Thymus (tissue), 14 donors: ENCODE results near the gene UQCRC2. TPM values are rescaled to one million over a fixed set of nuclear protein-coding genes. Genes with fewer than 3 reads are reported as not detected.
"Not testable (repeated sequence)": the region's sequence is repeated elsewhere in the genome, so short reads cannot be mapped to it uniquely, and the experiment has no call there.

Source experiments
- DNase-seq, 9 donors: peaks; one replicate each; pipeline ENCODE4 v3.0.0-alpha.2; 2013; ENCODE audit warnings: low spot score in 9 of 9, low read depth in 6 of 9, missing footprints in 1 of 9
- H3K27ac ChIP-seq, 2 donors: one replicate each; pipeline ENCODE4 v1.5.1; 2013; ENCODE audit warnings: control low read depth in 1 of 2, low read depth in 1 of 2, low read length in 1 of 2, mild to moderate bottlenecking in 1 of 2, moderate library complexity in 1 of 2
- H3K27me3 ChIP-seq, 2 donors: one replicate each; pipeline ENCODE4 v1.5.1; 2013; ENCODE audit warnings: low read length in 1 of 2; ENCODE audit not compliant: control insufficient read depth in 2 of 2, insufficient read depth in 1 of 2
- H3K36me3 ChIP-seq, 2 donors: one replicate each; pipeline ENCODE4 v1.5.1; 2013; ENCODE audit warnings: low read length in 1 of 2, mild to moderate bottlenecking in 1 of 2, moderate library complexity in 1 of 2; ENCODE audit not compliant: control insufficient read depth in 2 of 2, insufficient read depth in 2 of 2
- H3K4me1 ChIP-seq, 2 donors: one replicate each; pipeline ENCODE4 v1.5.1; 2013; ENCODE audit warnings: low read length in 2 of 2; ENCODE audit not compliant: control insufficient read depth in 2 of 2, insufficient read depth in 2 of 2
- H3K4me3 ChIP-seq, 2 donors: one replicate each; pipeline ENCODE4 v1.5.1; 2013; ENCODE audit warnings: low read length in 2 of 2, control low read depth in 1 of 2, mild to moderate bottlenecking in 1 of 2
- H3K9me3 ChIP-seq, 2 donors: one replicate each; pipeline ENCODE4 v1.5.1; 2013; ENCODE audit warnings: low read length in 1 of 2, mild to moderate bottlenecking in 1 of 2; ENCODE audit not compliant: control insufficient read depth in 2 of 2, insufficient read depth in 1 of 2
- WGBS: extraction: QIAGEN DNeasy Blood & Tissue Kit; methylation state at CpG from one replicate; pipeline ENCODE4 v1.1.7; 2013; 5-methylcytosine and 5-hydroxymethylcytosine counted together
- long read RNA-seq, 10 donors: transcript quantifications; one replicate each; lab custom pipeline, GENCODE V29; 2026
- polyA plus RNA-seq: library from polyadenylated mRNA; stranded (reverse); fragments of 200-250 nt; gene quantifications from one replicate; pipeline ENCODE4 v1.2.3, GENCODE V29; 2013
- total RNA-seq: library from RNA; stranded (reverse); fragments of 120-200 nt; gene quantifications from one replicate; pipeline ENCODE4 v1.2.4, GENCODE V29; 2013
- donor health status: healthy.

UQCRC2 gene
- total RNA-seq (227 TPM), polyA plus RNA-seq (146 TPM)
- long read RNA-seq, donor 1, transcript UQCRC2-201 (14 exons, 2,615 nt): major isoform, 13 of 17 reads
- long read RNA-seq, donor 1, partial matches to known transcripts: 0 of 17 reads
- long read RNA-seq, donor 1, other reads (novel, unspliced or antisense): 0 of 17 reads
- long read RNA-seq, donor 2: 0 reads
- long read RNA-seq, donor 3, transcript UQCRC2-201 (14 exons, 2,615 nt): major isoform, 101 of 167 reads
- long read RNA-seq, donor 3, transcript UQCRC2-203 (2 exons, 699 nt): minor isoform, 25 of 167 reads
- long read RNA-seq, donor 3, partial matches to known transcripts: 39 of 167 reads
- long read RNA-seq, donor 3, other reads (novel, unspliced or antisense): 0 of 167 reads
- long read RNA-seq, donor 4, transcript UQCRC2-201 (14 exons, 2,615 nt): major isoform, 34 of 60 reads
- long read RNA-seq, donor 4, transcript UQCRC2-203 (2 exons, 699 nt): minor isoform, 11 of 60 reads
- long read RNA-seq, donor 4, partial matches to known transcripts: 15 of 60 reads
- long read RNA-seq, donor 4, other reads (novel, unspliced or antisense): 0 of 60 reads
- long read RNA-seq, donor 5, transcript UQCRC2-203 (2 exons, 699 nt): minor isoform, 32 of 191 reads
- long read RNA-seq, donor 5, transcript UQCRC2-201 (14 exons, 2,615 nt): major isoform, 106 of 191 reads
- long read RNA-seq, donor 5, transcript UQCRC2-213 (5 exons, 535 nt): minor isoform, 5 of 191 reads
- long read RNA-seq, donor 5, partial matches to known transcripts: 42 of 191 reads
- long read RNA-seq, donor 5, other reads (novel, unspliced or antisense): 6 of 191 reads
- long read RNA-seq, donor 6, transcript UQCRC2-203 (2 exons, 699 nt): minor isoform, 9 of 63 reads
- long read RNA-seq, donor 6, transcript UQCRC2-201 (14 exons, 2,615 nt): major isoform, 54 of 63 reads
- long read RNA-seq, donor 6, partial matches to known transcripts: 0 of 63 reads
- long read RNA-seq, donor 6, other reads (novel, unspliced or antisense): 0 of 63 reads
- long read RNA-seq, donor 7, transcript UQCRC2-201 (14 exons, 2,615 nt): major isoform, 95 of 141 reads
- long read RNA-seq, donor 7, transcript UQCRC2-203 (2 exons, 699 nt): minor isoform, 17 of 141 reads
- long read RNA-seq, donor 7, partial matches to known transcripts: 28 of 141 reads
- long read RNA-seq, donor 7, other reads (novel, unspliced or antisense): 0 of 141 reads
- long read RNA-seq, donor 8, transcript UQCRC2-201 (14 exons, 2,615 nt): major isoform, 29 of 32 reads
- long read RNA-seq, donor 8, partial matches to known transcripts: 0 of 32 reads
- long read RNA-seq, donor 8, other reads (novel, unspliced or antisense): 0 of 32 reads
- long read RNA-seq, donor 9, transcript UQCRC2-201 (14 exons, 2,615 nt): major isoform, 56 of 68 reads
- long read RNA-seq, donor 9, transcript UQCRC2-203 (2 exons, 699 nt): minor isoform, 10 of 68 reads
- long read RNA-seq, donor 9, partial matches to known transcripts: 0 of 68 reads
- long read RNA-seq, donor 9, other reads (novel, unspliced or antisense): 0 of 68 reads
- long read RNA-seq, donor 10, transcript UQCRC2-203 (2 exons, 699 nt): minor isoform, 7 of 69 reads
- long read RNA-seq, donor 10, transcript UQCRC2-201 (14 exons, 2,615 nt): major isoform, 55 of 69 reads
- long read RNA-seq, donor 10, partial matches to known transcripts: 5 of 69 reads
- long read RNA-seq, donor 10, other reads (novel, unspliced or antisense): 0 of 69 reads

DNA sequence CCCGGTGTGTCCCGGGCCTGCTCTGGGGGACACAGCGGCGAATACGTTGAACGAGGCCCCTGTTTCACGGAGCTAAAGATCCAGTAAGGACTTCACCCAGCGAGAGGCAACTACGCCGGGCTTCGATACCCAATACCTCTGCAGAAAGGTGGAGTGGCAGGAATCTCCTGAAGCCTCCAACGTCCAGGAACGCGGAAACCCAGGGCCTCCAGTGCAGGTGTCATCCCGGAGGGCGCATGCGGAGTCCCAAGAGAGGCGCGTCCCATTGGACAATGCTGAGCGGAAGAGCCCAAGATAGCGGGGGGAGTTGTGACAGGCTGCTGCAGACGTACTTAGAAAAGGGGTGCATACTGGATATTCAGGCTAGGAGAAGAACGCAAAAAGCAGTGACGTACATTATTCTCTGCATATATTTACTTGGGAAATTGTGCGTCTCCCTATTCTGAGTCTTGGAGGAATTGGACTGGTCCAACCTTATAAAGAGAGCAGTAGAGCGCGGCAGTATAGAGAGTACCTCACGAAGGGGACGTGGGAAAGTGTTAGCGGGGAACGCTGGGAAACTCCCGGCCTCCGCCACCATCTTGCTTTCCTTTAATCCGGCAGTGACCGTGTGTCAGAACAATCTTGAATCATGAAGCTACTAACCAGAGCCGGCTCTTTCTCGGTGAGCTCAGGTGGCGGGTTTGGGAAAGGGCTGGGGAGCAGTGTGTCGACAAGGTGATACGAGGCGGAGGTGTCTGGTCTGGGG is at the start of gene UQCRC2:
UQCRC2 (plus strand) TSS at position 569 of the 748 bp plus-strand sequence; CDS start at position 632, 63 bp downstream.
- DNase-seq: peak; percentile 90 to 97 (median 92)
- Histone ChIP-seq H3K4me3 (peak within 1 kb of the TSS; percentile 80 to 82), H3K4me1 (peaks cover 13 to 25% of the 10 kb centered on the region in 2 donors), H3K27me3 (no peaks in the 10 kb centered on the region), H3K27ac (peak within 1 kb of the TSS; percentile 83 to 93), H3K9me3 (no peaks in the 10 kb centered on the region), H3K36me3 (peaks cover 11 to 17% of the 10 kb centered on the region in 2 donors)
- under 1% methylated on average over 41 of the region's 41 CpGs for WGBS

DNA sequence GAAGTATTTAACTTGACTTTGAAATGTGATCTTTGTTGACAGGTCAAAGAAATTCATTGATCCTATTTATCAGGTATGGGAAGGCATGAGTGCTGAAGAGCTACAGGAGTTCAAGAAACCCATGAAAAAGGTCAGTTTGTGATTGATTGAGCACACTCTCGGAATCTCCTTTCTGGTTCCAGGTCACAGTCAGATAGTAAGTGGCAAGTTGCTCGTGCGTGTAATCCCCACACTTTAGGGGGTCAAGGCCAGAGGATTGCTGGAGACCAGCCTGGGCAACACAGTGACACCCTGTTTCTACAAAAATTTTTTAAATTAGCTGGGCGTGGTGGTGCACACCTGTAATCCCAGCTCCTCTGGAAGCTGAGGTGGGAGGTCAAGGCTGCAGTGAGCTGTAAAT is 20.5 kb upstream of the UQCRC2 start:
- H3K4me3 ChIP-seq, H3K36me3 ChIP-seq, DNase-seq, H3K4me1 ChIP-seq, H3K9me3 ChIP-seq, H3K27ac ChIP-seq, H3K27me3 ChIP-seq: not testable (repeated sequence)
- WGBS: 96% methylated on average over 3 of the region's 4 CpGs

DNA sequence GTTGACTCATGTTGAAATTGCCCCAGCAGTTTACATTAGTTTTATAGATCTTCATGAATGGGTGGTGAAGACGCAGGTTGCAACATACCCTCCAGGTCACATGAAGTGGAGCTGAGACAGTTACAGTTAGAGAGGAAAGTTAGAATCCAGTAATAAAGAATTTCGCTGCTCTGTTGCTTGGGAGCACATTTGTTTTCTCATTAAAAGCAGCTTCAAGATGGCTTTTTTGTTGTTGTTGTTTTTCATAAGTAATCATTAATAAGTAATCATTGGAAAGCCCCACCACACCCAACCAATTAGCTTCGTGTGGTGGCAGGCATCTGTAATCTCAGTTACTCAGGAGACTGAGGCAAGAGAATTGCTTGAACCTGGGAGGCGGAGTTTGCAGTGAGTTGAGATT is 19.8 kb upstream of the UQCRC2 start:
- not testable (repeated sequence) for H3K4me3 ChIP-seq, H3K4me1 ChIP-seq, H3K9me3 ChIP-seq, H3K27ac ChIP-seq, H3K36me3 ChIP-seq, DNase-seq, H3K27me3 ChIP-seq
- 88% methylated on average over 4 of the region's 4 CpGs for WGBS

DNA sequence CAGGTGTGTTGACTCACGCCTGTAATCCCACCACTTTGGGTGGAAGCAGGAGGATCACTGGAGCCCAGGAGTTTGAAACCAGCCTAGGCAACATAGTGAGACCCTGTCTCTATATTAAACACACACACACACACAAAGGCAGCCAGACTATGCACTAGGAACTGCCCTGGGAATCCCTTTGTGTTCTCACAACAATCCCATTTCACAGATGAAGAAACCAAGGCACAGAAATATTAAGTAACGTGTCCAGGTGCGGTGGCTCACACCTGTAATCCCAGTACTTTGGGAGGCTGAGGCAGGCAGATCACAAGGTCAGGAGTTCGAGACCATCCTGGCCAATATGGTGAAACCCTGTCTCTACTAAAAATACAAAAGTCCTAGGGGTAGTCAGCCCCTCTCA is 19.4 kb upstream of the UQCRC2 start:
- not testable (repeated sequence) for H3K27ac ChIP-seq, H3K9me3 ChIP-seq, H3K36me3 ChIP-seq, DNase-seq, H3K27me3 ChIP-seq, H3K4me1 ChIP-seq, H3K4me3 ChIP-seq
- WGBS: 96% methylated on average over 4 of the region's 4 CpGs

DNA sequence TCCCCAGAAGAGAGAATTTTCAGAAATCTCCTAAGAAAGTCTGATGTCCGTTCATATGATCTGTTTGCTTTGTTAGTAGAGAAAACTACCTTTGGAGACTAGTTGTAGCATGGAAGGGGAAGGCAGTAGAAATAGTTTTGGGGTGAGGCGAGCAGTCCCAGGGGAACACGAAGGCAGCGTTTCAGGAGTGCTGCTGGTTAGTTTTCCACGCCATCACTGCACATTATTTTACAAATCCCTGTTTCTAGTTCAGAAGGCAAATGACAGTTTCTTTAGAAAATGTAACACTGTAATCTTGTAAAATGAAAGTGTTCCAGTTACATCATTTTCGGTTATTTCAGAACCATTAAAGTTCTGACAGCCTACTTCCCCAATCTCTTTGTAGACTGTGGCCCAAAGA is 16.9 kb upstream of the UQCRC2 start:
- H3K36me3 ChIP-seq: not testable (repeated sequence)

DNA sequence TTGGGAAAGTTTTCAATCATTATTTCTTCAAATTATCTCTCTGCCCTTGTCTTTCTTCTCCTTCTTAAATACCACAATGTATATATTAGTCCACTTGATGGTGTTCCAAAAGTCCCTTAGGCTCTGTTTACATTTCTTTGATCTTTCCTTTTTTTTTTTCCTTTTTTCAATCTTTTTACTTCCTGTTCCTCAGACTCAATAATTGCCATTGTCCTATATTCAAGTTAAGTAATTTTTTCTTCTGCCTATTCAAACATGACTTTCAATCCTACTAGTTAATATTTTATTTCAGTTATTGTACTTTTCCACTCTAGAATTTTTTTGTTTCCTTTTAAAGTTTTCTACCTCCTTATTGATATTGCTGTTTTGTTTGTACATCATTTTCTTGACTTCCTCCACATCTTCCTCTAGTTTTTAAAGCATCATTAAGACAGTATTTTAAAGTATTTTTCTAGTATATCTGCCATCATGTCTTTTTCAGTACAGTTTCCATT is 15.8 kb upstream of the UQCRC2 start:
- Histone ChIP-seq H3K4me3 (no peak overlapping the region), H3K27ac (peak overlapping the region in 1 of 2 donors; percentile 70), H3K27me3 (no peaks in the 10 kb centered on the region), H3K9me3 (no peaks in the 10 kb centered on the region), H3K4me1 (peaks cover 0 to 4% of the 10 kb centered on the region in 2 donors), H3K36me3 (no peaks in the 10 kb centered on the region)
- DNase-seq: no peak

More for the DNA sequence above, 16.9 kb upstream of the UQCRC2 start:
- 94% methylated on average over 6 of the region's 6 CpGs for WGBS
- not testable (repeated sequence) for H3K27me3 ChIP-seq, H3K9me3 ChIP-seq, H3K27ac ChIP-seq, DNase-seq, H3K4me1 ChIP-seq, H3K4me3 ChIP-seq

DNA sequence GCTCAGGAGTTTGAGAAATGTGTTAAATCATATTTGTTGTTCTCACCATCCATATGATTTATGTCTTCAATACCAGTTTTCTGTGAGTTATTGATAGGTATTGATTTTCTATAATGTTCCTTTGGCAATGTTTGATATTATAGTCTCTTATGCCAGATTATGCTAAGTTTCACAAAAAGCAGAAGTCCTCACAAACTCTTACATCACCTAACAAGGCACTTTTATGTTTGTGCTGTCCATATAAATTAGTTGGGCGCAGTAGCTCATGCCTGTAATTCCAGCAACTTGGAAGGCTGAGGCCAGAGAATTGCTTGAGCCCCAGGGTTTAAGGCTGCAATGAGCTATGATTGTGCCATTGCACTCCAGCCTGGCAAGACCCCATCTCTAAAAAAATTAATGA is 12.6 kb upstream of the UQCRC2 start:
- 95% methylated on average over 1 of the region's 1 CpG for WGBS
- Histone ChIP-seq H3K27me3 (no peaks in the 10 kb centered on the region), H3K27ac (no peak overlapping the region), H3K36me3 (peaks cover 0 to 4% of the 10 kb centered on the region in 2 donors), H3K4me1 (no peaks in the 10 kb centered on the region), H3K4me3 (no peak overlapping the region), H3K9me3 (no peaks in the 10 kb centered on the region)
- no peak for DNase-seq

DNA sequence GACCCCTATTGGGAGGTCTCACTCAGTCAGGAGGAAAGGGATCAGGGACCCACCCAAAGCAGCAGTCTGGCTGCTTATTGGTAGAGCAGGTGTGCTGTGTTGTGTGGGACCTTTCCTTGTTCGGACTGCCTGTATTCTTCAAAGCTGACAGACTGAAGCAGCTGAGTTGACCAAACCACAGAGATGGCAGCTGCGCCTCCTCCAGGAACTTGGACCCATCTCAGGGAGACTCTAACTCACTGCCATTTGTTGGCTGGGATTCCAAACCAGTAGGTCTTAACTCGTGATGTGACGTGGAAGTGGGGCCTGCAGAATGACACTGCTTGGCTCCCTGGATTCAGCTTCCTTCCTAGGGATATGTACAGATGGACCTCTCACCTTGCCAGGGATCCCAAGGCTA is 9.6 kb upstream of the UQCRC2 start:
- DNase-seq: no peak
- no peak overlapping the region for H3K4me3 ChIP-seq
- no peaks in the 10 kb centered on the region for H3K27me3 ChIP-seq
- no peaks in the 10 kb centered on the region for H3K9me3 ChIP-seq
- H3K4me1 ChIP-seq: no peaks in the 10 kb centered on the region
- peaks cover 0 to 4% of the 10 kb centered on the region in 2 donors for H3K36me3 ChIP-seq
- H3K27ac ChIP-seq: no peak overlapping the region
- 96% methylated on average over 4 of the region's 4 CpGs for WGBS
